ENCODE data around the gene SLC9B1. TPM values are rescaled to one million over a fixed set of nuclear protein-coding genes. Genes with fewer than 3 reads are reported as not detected.

The SLC9B1 gene, protein sequence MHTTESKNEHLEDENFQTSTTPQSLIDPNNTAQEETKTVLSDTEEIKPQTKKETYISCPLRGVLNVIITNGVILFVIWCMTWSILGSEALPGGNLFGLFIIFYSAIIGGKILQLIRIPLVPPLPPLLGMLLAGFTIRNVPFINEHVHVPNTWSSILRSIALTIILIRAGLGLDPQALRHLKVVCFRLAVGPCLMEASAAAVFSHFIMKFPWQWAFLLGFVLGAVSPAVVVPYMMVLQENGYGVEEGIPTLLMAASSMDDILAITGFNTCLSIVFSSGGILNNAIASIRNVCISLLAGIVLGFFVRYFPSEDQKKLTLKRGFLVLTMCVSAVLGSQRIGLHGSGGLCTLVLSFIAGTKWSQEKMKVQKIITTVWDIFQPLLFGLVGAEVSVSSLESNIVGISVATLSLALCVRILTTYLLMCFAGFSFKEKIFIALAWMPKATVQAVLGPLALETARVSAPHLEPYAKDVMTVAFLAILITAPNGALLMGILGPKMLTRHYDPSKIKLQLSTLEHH
- total RNA-seq: 1.9 and 2.1 TPM in 2 replicates
- total RNA-seq (2013): 4.0 TPM
- polyA plus RNA-seq: 2.2 and 3.8 TPM in 2 replicates
- 1.7 and 2.1 TPM in 2 replicates for polyA minus RNA-seq

- H3K9me3 ChIP-seq (ENCODE audit: control extremely low read depth in 1 of 3, control insufficient read depth in 2 of 3, insufficient read depth in 1 of 3, low read length in 2 of 3): no peaks in the 10 kb centered on the region
- Mint-ChIP-seq H3K27ac (peak within 1 kb of the TSS; percentile 95), H3K27me3 (no peaks in the 10 kb centered on the region), H3K4me1 (peaks cover 27% of the 10 kb centered on the region), H3K9me3 (ENCODE audit: insufficient read depth) (no peaks in the 10 kb centered on the region), H3K4me3 (peak within 1 kb of the TSS; percentile 96)
- peak within 1 kb of the TSS; percentile 65 to 92 (median 82) for H3K4me3 ChIP-seq (ENCODE audit: control extremely low read depth in 1 of 5, extremely low read depth in 1 of 5, insufficient read depth in 1 of 5, low read depth in 2 of 5, low read length in 4 of 5)
- 1% methylated on average over 44 of the region's 46 CpGs for WGBS (ENCODE audit: insufficient coverage)
- intact Hi-C loops (cut with micrococcal nuclease): loop anchor here (1.0 to 5.0 kb wide), 9 partner anchors 56 to 675 kb away; partner anchors contain the start of genes BDH2, CENPE, CISD2 and MANBA
- H3K9ac ChIP-seq (ENCODE audit: low read length): peak within 1 kb of the TSS; percentile 89
- no peak for TF ChIP-seq EZH2 (IDR thresholded peaks at IDR 0.05; ENCODE audit: borderline replicate concordance, insufficient read depth, low read depth, low read length, poor library complexity, severe bottlenecking)
- TF ChIP-seq, protein P1, sequence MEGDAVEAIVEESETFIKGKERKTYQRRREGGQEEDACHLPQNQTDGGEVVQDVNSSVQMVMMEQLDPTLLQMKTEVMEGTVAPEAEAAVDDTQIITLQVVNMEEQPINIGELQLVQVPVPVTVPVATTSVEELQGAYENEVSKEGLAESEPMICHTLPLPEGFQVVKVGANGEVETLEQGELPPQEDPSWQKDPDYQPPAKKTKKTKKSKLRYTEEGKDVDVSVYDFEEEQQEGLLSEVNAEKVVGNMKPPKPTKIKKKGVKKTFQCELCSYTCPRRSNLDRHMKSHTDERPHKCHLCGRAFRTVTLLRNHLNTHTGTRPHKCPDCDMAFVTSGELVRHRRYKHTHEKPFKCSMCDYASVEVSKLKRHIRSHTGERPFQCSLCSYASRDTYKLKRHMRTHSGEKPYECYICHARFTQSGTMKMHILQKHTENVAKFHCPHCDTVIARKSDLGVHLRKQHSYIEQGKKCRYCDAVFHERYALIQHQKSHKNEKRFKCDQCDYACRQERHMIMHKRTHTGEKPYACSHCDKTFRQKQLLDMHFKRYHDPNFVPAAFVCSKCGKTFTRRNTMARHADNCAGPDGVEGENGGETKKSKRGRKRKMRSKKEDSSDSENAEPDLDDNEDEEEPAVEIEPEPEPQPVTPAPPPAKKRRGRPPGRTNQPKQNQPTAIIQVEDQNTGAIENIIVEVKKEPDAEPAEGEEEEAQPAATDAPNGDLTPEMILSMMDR (IDR thresholded peaks at IDR 0.05): no peak
- peak within 1 kb of the TSS; percentile 83 for H3K4me2 ChIP-seq (replicated peaks; ENCODE audit: low read depth, low read length, poor library complexity, severe bottlenecking)
- peak within 1 kb of the TSS; percentile 94 to 98 for H3K27ac ChIP-seq (ENCODE audit: low read length in 2 of 2)
- CTCF ChIA-PET: interaction anchor here (0.9 to 1.9 kb wide), 4 partner anchors 10 to 589 kb away, joined by 3 to 10 read pairs (median 6); partner anchors contain the start of gene BDH2
- POLR2A ChIA-PET: interaction anchor here (1.0 to 1.3 kb wide), 4 partner anchors 56 to 258 kb away, joined by 4 to 7 read pairs (median 5); partner anchors contain the start of genes CISD2, SLC9B2 and UBE2D3
- peaks cover 17 to 21% of the 10 kb centered on the region in 2 donors for H3K4me1 ChIP-seq (ENCODE audit: control insufficient read depth in 2 of 2, insufficient read depth in 2 of 2, low read length in 2 of 2)
- H4K20me1 ChIP-seq (ENCODE audit: control insufficient read depth, insufficient read depth, low read length, poor library complexity, severe bottlenecking): no peaks in the 10 kb centered on the region
- H3K27me3 ChIP-seq (replicated peaks in 1 of 4; ENCODE audit: control extremely low read depth in 1 of 4, control insufficient read depth in 3 of 4, insufficient read depth in 4 of 4, low read length in 3 of 4): no peaks in the 10 kb centered on the region
- DNase-seq (peak; percentile 94), ATAC-seq (ENCODE audit: low read depth) (peak; percentile 98)
- H3K36me3 ChIP-seq (replicated peaks in 1 of 2; ENCODE audit: control extremely low read depth in 1 of 2, control insufficient read depth in 1 of 2, extremely low read depth in 1 of 2, insufficient read depth in 2 of 2, low read length in 1 of 2): peaks cover 0 to 2% of the 10 kb centered on the region in 2 experiments
- no peaks in the 10 kb centered on the region for H3K79me2 ChIP-seq (ENCODE audit: control insufficient read depth, insufficient read depth, low read length)
- H2AFZ ChIP-seq (ENCODE audit: insufficient read depth, low read depth, low read length, poor library complexity, severe bottlenecking): peak within 1 kb of the TSS; percentile 88
These were observed at the start of gene SLC9B1 for GRCh38 chr4:103019308-103020124. SLC9B1 (minus strand) TSS chr4:103019705; CDS start chr4:102991711, 27,994 bp downstream.

Data from B cell (primary cell).